NCI-H69 (cell line): ENCODE measurements around the gene SERPINI1.

Experiments used
- DNase-seq: peaks from one replicate; lab custom pipeline; 2025; lab: John Stamatoyannopoulos, UW

SERPINI1 gene

GRCh38 chr3:167735233-167736138, at the start of gene SERPINI1:
Gene SERPINI1 (plus strand): TSS chr3:167735721. CDS start chr3:167789129, 53,408 bp downstream.
- DNase-seq: peak; percentile 99

GRCh38 chr3:167691366-167691765, 44.2 kb upstream of the SERPINI1 start:
- no peak for DNase-seq

- DNase-seq: no peak
Measured at GRCh38 chr3:167694121-167694520, 41.4 kb upstream of the SERPINI1 start.

DNA sequence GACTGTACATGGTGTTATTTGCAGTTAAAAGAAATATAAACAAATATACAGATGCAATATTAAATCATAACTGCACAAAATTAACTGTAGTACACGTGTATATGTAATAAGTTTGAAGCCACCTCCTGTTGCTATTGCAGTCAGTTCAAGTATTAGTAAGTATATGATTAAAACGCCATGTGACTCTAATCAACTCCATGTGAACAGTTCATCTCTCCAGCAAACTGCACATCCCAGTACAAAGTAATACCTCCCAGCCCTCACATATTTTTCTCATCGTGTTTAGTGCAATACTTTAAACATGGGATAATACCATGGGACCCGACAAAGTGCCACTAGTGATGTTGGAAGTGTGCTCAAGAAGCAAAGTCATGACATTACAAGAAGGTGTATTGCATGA, 35.5 kb upstream of the SERPINI1 start:
- no peak for DNase-seq

DNA sequence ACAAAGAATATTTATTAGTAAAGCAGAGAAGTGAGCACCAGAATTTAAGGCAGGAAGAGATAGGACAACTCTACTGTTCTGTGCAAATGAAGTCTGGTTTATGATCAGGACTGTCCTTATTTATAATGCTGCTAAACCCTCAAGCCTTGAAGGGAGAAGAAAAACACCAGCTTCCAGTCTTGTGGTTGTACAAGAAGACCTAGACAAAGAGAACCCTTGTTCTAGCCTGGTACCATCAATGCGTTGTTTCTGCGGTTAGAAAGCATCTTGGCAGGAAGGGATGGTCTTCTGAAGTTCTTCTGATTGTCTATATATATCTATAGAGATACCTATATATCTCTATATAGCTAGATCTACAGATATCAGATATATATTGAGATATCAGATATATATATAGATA, 34.6 kb upstream of the SERPINI1 start:
- DNase-seq: no peak

GRCh38 chr3:167705840-167706239, 29.7 kb upstream of the SERPINI1 start:
- no peak for DNase-seq

- no peak for DNase-seq
Measured at GRCh38 chr3:167709690-167710089, 25.8 kb upstream of the SERPINI1 start.

- no peak for DNase-seq
Measured at GRCh38 chr3:167710552-167710951, 25.0 kb upstream of the SERPINI1 start.

GRCh38 chr3:167711439-167711838, 24.1 kb upstream of the SERPINI1 start:
- no peak for DNase-seq

DNA sequence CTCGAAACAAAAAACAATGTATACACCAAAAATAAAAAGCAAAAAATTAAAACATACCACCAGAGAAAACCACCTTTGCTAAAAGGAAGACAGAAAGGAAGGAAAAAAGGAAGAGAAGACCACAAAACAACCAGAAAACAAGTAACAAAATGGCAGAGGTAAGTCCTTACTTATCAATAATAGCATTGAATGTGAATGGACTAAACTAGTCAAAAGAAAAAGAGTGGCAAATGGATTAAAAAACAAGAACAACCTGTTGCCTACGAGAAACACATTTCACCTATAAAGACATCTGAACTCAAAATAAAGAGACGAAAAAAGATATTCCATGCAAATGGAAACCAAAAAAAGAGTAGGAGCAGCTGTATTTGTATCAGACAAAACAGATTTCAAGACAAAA, 23.1 kb upstream of the SERPINI1 start:
- no peak for DNase-seq

GRCh38 chr3:167714871-167715270, 20.6 kb upstream of the SERPINI1 start:
- DNase-seq: no peak

DNA sequence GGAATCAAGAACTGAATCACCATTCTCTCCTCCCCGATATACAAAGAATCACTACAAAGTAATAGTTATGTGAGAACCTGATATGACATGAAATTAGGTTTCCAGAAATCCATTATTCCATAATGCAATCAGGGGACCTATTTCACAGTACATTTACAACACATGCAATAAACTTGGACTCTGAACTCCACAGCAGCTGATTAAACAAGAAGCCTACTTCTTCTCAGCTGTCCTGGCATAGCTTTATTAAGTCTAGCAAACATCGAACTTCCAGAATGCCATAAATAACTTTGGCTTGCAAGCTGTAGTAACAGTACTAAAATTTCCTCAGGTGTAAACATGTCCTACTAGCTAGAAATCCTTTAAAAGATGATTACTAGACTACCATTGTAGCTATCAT, 18.6 kb upstream of the SERPINI1 start:
- DNase-seq: peak; percentile 85

- DNase-seq: no peak
Measured at GRCh38 chr3:167718582-167718981, 16.9 kb upstream of the SERPINI1 start.

GRCh38 chr3:167723025-167723512, 12.5 kb upstream of the SERPINI1 start:
- DNase-seq: peak; percentile 7

GRCh38 chr3:167723872-167724271, 11.6 kb upstream of the SERPINI1 start:
- no peak for DNase-seq

DNA sequence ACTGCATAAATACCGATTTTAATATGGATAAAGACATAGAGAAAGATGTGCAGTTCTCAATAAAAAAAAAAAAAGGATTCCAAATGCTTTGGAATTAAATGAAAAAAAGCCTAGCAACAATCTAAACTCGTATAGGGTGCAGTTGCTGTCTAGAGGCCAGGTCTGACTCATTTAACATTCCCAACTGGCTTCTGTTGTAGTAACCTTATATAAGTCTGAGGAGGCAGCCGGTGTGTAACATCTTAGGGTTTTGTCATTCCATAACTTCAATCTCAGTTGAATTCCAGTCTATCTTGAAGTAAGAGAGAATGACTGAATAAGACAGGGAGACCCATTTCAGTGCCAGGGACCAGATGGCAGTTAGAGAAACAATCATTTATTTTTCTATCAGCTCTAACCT, 7.3 kb upstream of the SERPINI1 start:
- DNase-seq: no peak

GRCh38 chr3:167728632-167729323, 6.7 kb upstream of the SERPINI1 start:
- no peak for DNase-seq

DNA sequence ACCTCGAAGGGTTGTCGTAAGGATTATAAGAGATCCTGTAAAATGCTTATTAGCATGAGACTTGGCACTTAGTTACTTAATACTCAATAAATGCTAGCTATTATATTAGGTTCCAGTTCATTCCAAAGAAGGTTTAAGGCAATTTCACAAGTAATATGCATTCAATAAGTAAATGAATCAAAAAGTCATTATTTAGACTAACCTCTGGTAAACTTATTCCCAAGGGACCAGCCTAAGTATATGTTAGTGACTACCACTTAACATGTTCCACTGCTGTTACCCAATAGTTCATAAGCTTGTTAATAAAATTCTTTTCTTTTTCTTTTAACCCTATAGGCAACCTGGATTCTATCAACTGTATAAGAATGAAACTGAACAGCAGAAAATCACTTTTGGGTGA, 5.9 kb upstream of the SERPINI1 start:
- DNase-seq: peak; percentile 80

DNA sequence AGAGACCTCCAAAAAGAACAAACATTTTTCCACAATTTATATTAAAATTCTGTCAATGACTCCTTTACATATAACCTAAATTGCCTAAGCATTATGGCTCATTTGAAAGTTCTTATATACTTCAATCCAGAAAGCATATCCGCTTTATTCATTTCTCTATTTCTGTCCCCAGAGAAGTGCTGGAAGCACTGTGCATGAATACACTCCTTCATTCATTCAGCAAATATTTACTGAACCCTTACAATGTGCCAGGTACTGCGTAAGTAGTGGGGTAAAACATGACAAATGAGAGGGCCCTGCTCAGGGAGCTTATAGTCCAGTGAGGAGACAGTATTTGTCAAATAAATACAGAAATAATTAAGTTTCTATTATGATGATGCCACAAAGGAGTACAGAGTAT, 4.1 kb upstream of the SERPINI1 start:
- peak; percentile 73 for DNase-seq

DNA sequence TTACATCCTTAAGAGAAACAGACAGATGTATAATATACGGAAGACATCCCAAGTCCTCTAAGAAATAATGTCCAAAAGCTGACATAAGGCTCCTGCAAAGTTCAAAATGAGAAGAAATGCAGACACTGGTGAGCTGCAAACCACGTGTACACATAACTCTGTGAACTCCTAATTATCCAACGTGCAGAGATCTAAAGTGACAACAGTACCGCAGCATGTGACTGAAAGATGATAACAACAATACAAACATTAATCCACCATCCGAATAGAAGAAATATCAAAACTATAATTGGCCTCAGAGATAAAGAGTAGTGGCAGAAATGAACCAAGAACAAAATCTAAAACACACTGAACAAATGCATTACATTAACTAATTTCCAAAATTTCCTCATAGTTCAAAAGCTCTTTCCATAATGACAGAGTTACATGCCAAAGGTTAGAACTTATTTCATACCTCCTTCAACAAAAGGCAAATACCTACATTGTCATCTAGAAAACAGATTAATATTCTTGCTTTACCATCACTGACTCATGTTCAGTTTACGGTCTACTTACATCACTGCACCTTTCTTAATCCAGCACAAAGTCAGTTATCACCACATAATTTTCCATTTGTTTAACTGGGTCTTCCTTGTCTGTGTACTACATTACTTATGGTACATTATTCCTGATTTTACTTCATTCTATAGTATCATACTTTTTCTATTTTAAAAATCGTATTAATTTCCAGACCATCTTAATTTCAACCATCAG, 3.0 kb upstream of the SERPINI1 start:
- peak; percentile 28 for DNase-seq

- DNase-seq: peak; percentile 62
Measured at GRCh38 chr3:167733961-167734497, 1.5 kb upstream of the SERPINI1 start.
